GM19025 (cell line): ENCODE results near the gene AGO1.
A peak's percentile ranks its signal among the peaks of the same experiment; 100 is the strongest.

Experiments used
- ATAC-seq: cut with Tn5 transposase; IDR thresholded peaks from one replicate; pipeline ENCODE4 v1.9.1; 2021; ENCODE audit warnings: mild to moderate bottlenecking, low read depth, moderate library complexity; ENCODE audit not compliant: unreplicated experiment

AGO1 gene

GRCh38 chr1:35882945-35883634, at the start of gene AGO1:
TSS of gene AGO1 (plus strand) at chr1:35883209. CDS start at chr1:35883422, 213 bp downstream.
- ATAC-seq, result peak; percentile 89

DNA sequence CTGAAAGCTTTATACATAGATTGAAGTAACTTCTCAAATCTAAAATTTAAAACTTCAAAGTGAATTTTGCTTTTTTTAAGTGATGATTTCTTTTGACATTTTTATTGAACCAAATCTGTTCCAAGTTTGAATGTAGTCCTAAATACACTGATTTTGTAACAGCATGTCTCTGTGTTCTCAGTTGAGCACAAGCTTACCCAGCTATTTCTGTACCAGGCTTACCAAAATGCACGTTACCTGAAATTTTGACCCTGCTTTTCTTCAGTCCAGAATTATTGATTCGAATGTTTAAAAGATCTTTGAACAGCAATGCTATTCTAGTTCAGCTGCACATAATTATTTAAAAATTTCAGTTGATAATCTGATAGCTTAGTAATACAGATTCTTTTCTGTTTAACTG, 49.6 kb upstream of the AGO1 start:
- no peak for ATAC-seq

GRCh38 chr1:35834218-35834617, 48.8 kb upstream of the AGO1 start:
- no peak for ATAC-seq

DNA sequence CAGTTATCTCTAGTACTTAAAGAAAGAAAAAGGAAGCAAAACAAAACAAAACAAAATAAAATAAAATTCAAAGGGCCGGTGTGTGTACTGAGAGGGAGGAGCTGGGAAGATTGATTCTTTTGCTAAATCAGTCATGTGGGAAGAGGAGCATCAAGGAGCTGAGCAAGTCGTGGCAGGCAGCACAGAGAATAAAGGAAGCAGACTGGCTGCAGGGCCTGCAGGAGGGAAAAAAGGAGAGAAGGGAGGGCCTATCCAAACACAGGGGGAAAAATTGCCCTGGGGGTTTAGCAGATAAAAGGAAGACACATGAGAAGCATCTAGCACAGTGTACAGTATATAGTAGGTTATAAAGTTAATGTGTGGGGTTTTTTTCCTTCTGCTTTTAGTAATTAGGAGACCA, 47.6 kb upstream of the AGO1 start:
- no peak for ATAC-seq

DNA sequence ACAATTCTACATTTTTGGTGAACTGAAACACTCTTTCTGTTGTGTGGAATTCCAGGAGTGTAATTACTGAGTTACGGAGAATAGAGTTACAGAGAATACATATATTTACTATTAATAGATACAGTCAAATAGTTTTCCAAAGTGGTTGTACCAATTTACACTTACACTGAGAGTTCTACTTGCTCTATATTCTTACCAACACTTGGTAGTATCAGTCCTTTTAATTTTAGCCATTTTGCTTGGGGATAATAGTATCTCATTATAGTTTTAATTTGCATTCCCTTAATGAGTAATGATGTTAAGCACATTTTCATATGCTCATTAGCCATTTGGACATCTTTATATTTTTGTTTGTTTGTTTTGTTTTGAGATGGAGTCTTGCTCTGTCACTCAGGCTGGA, 46.3 kb upstream of the AGO1 start:
- no peak for ATAC-seq

- no peak for ATAC-seq
Observed at GRCh38 chr1:35838693-35839245, 44.2 kb upstream of the AGO1 start.

DNA sequence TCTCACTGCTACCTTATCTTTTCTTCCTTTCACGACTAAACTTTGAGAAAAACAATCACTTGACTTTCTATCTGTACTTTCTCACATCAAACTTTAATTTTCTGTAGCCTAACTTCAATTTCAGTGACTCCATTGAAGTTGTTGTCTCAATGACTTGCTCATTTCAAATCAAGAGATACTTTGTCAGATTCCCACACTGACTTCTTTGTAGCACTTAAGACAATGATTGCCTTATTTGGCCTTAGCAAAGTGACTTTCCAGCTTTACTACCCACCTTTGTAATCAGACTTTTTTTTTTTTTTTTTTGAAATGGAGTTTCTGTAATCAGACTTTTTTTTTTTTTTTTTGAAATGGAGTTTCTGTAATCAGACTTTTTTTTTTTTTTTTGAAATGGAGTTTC, 38.2 kb upstream of the AGO1 start:
- no peak for ATAC-seq

GRCh38 chr1:35845766-35846165, 37.2 kb upstream of the AGO1 start:
- ATAC-seq, result no peak

DNA sequence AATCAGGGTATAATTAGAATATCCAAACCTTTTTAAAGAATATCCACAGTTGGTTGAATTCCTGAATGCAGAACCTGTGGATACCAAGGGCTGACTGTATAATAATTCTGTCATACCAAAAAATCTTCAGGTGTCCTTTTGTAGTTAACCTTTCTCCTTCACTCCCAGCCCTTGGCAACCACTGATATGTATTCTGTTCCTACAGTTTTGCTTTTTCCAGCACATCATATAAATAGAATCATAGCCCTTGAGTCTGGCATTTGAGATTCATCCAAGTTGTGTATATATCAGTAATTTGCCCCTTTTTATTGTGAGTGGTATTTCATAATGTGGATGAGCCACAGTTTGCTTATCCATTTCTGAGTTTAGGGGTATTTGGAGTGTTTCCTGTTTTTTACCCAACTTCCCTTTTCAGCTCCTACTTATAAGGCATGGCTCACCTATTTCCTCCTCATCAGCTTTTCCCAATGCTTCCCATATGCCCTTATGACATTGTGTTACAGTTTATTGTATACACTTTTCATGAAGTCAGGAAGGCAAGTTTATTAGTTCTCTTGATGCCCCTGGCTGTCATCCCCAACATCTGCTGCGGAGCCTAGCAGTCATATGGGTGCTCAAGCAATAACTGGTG, 35.0 kb upstream of the AGO1 start:
- no peak for ATAC-seq

DNA sequence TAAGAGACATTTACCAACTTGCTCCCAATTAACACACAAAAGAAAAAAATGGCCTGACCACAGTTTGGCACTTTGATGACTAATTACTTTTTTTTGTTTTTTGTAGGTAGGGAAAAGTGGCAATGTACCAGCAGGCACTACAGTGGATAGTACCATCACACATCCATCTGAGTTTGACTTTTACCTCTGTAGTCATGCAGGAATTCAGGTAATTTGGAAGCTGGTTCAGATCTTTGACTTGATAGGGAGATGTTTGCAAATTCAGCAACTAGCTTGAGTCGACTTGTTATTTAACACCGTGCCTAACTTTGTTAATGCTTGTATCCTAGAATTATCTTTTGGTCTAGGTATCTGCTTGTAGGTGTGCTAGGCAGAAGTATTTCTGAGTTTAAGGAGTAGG, 33.0 kb upstream of the AGO1 start:
- ATAC-seq, result no peak

- no peak for ATAC-seq
Observed at GRCh38 chr1:35850716-35851115, 32.3 kb upstream of the AGO1 start.

DNA sequence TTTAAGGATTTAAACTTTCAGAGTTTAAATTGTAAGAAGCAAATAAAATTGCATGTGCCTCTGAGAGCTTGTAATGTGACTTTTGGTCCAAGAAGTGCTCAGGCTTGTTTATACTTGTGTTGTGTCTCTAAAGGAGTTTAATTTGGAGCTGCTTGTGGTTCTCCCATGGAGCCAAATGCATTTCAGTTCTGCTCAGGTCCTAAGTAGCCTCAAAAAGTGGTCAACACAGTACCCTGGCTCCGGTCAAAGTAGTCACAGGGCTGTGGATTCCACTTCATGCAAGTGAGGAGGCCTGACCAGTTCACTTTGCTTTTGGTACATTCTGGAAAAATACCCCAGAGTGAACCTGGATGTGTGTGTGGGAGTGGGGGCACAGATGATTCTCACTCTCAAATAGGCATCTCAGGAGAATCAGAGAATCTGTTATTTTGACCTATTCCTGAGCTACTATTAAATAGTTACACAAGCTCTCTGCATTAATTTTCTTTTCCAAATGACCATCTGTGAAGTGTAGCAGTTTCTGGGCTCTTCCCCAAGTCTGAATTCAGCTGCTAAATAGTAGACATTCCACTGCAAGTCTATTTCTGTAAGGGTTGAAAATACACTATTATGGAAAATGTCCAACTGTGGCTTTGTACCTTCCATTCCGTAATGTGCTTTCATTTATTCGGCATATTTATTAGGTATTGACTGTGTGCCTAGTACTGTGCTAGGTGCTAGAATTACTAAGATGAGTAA, 31.7 kb upstream of the AGO1 start:
- ATAC-seq, result no peak

DNA sequence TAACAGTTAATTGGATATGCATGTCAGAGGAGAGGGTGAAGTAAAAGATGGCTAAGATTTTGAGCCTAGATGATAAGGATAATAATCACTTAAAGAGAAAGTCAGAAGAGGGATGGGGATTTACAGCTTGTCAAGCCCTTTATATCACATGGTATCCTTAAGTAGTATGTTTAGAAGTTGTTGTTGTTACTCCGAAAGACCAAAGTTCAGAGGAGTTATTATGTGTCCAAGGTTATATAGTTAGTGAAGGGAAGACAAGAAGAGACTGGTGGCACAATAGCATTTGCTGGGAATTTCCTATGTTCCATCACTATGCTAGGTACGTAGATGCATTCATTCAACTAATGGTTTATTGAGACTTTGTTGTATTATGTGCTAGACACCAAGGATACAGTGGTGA, 30.8 kb upstream of the AGO1 start:
- ATAC-seq, result no peak

DNA sequence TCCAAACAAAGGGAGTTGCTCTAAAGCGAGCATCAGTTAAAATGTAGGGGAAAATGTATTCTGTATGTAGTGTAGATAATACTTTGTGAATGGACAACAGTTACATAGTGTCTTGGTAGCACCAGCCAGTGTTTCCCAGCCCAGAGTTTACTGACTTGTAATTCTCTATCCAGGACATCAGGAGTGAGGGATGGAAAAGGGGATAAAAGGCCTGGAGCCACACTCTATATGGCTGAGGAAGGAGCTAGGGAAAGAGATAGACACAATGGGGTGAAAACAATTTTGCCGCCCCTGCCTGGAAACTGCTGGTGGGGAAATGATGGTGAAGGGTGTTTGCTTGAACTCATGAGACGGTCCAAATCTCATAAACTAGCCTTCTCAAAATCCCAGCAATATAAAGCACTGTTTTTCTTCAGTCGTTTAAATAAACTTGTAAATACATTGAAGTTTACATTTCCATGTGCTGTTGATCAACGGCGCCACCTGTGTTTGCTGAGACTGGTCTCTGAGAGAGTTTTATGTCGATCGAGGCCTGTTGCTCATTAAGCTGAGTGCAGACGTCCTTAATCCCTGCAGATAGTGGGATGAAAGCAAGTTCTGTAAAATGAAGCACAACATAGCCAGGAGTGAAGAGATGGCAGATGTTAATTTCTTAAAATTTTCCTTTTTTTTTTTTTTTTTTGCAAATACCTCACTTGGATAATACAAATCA, 27.9 kb upstream of the AGO1 start:
- ATAC-seq, result no peak

DNA sequence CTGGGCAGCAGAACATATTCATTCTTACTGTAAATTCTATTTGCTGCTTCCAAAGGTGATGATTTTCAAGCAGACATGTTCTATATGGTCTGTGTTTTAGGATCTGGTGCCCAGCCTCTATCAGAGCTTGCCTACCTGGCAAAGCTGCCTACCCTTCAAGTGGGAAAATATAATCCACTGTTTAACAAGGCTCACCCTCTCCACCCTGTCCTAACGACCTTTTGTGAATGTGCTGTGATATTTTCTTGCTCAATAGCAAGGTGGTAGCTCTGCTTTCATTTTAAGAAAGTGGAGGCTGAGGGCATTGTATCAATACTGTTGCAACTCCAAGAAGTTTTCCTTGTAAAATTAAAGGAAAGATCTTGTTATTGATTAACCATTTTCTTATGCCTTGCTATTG, 26.0 kb upstream of the AGO1 start:
- ATAC-seq, result no peak

DNA sequence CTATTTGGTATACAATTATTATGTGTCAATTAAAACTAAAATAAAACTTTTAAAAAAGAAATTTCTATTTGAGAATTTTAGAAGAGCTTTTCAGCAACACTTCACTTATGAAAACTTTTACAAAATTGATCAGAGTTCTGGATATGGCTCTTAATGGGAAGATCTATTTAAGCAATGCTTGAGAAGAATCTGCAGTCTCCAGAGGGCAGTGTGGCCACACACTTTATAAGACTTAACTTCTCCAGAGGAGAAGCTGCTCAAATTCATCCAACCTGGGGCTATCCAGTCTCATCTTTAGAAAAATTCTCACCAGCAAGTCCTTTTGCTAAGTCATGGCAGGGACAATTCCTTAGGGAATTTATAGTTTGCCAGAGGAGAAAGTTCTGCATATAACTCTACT, 25.2 kb upstream of the AGO1 start:
- ATAC-seq, result no peak

DNA sequence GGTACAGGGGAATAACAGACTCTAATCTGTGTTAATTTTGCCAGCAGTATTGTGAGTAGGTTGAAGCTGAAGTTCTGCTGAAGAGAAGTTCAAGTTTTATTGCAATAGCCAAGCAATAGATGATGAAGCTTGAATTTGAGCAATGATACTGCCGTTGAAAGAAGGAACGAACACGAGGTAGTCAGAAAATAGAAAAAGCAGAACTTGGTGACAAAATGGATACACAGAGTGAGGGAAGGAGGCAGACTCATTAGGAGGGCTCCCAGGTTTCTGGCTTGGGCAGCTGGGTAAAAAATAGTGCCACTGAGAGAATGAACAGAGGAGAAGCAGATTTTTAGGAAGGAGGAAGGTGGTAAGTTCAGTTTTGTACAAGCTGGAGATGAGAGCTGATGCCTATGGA, 22.3 kb upstream of the AGO1 start:
- ATAC-seq, result no peak

DNA sequence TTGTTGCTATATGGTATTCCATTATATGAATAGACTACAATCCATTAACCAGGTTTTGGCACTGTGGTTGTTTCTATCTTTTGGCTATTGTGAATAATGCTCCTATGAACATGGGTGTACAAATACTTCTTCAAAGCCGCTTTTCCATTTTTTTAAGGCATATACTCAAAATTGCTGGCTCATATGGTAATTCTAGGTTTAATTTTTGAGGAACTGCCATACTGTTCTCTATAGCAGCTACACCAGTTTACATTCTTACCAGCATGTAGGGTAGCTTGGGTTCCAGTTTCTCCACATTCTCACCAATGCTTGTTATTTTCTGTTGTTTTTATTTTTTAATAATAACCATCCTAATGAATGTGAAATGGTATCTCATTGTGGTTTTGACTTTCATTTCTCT, 19.9 kb upstream of the AGO1 start:
- ATAC-seq, result no peak

GRCh38 chr1:35863881-35864625, 19.0 kb upstream of the AGO1 start:
- ATAC-seq, result no peak

DNA sequence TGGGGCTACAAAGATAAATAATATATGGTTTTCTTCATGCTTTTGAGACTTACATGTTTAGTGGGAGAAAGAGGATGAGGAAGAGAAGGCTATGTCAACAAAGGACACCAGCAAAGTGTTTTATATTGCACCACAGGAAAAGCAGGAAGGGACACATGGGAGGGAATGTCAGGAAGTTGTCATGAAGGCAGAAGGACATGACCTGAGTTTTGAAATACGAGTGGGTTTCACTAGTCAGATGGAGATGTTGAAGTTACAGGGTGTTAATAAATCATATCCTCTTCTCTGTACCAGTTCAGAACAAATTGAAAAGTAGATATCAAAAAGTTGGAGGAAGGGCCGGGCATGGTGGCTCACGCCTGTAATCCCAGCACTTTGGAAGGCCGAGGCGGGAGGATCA, 18.2 kb upstream of the AGO1 start:
- no peak for ATAC-seq
